Suppressor macrophage treated with lipopolysaccharide for 1 hour (primary cell): ENCODE results near the gene SNX9.
"Not testable (repeated sequence)": the region's sequence is repeated elsewhere in the genome, so short reads cannot be mapped to it uniquely, and the experiment has no call there.

ENCODE experiments used
- DNase-seq, 3 donors: peaks; one replicate each; pipeline ENCODE4 v3.0.0-alpha.2; 2020 to 2022

Gene SNX9

GRCh38 chr6:157832250-157832967 lies 9.4 kb downstream of the SNX9 start:
- DNase-seq = no peak

- DNase-seq = no peak
Observed at GRCh38 chr6:157834549-157834948, 11.5 kb downstream of the SNX9 start.

- peak in 2 of 3 donors; percentile 37 to 47 for DNase-seq
Observed at GRCh38 chr6:157838718-157839430, 15.8 kb downstream of the SNX9 start.

- DNase-seq = no peak
Observed at GRCh38 chr6:157839606-157840005, 16.6 kb downstream of the SNX9 start.

GRCh38 chr6:157840261-157840660 lies 17.2 kb downstream of the SNX9 start:
- no peak for DNase-seq

- DNase-seq = no peak
Observed at GRCh38 chr6:157840776-157841175, 17.7 kb downstream of the SNX9 start.

- DNase-seq = no peak
Observed at GRCh38 chr6:157841211-157841840, 18.3 kb downstream of the SNX9 start.

GRCh38 chr6:157842212-157842611 lies 19.2 kb downstream of the SNX9 start:
- DNase-seq = no peak

GRCh38 chr6:157844196-157844595 lies 21.1 kb downstream of the SNX9 start:
- DNase-seq = peak in 2 of 3 donors; percentile 20 to 36

GRCh38 chr6:157845493-157846259 lies 22.6 kb downstream of the SNX9 start:
- DNase-seq = peak in 1 of 3 donors; percentile 25

- no peak for DNase-seq
Observed at GRCh38 chr6:157847846-157848245, 24.8 kb downstream of the SNX9 start.

- DNase-seq = no peak
Observed at GRCh38 chr6:157848693-157849092, 25.6 kb downstream of the SNX9 start.

- DNase-seq = no peak
Observed at GRCh38 chr6:157849288-157850017, 26.4 kb downstream of the SNX9 start.

- no peak for DNase-seq
Observed at GRCh38 chr6:157850030-157850429, 27.0 kb downstream of the SNX9 start.

- peak; percentile 12 to 57 (median 46) for DNase-seq
Observed at GRCh38 chr6:157853018-157853805, 30.2 kb downstream of the SNX9 start.

- DNase-seq = no peak
Observed at GRCh38 chr6:157853902-157854502, 31.0 kb downstream of the SNX9 start.

- no peak for DNase-seq
Observed at GRCh38 chr6:157855325-157855724, 32.3 kb downstream of the SNX9 start.

GRCh38 chr6:157855804-157856203 lies 32.8 kb downstream of the SNX9 start:
- not testable (repeated sequence) for DNase-seq

GRCh38 chr6:157858664-157859063 lies 35.6 kb downstream of the SNX9 start:
- not testable (repeated sequence) for DNase-seq

GRCh38 chr6:157859775-157860504 lies 36.9 kb downstream of the SNX9 start:
- DNase-seq = no peak
